Jurkat, Clone E6-1 (cell line): Measurements from ENCODE around the gene FOXN3.
A peak's percentile ranks its signal among the peaks of the same experiment; 100 is the strongest.

Experiments
- DNase-seq: peaks from one replicate; pipeline ENCODE4 v3.0.0-alpha.2; 2011; ENCODE audit warnings: low read depth, low spot score
- H3K4me3 ChIP-seq: 2 replicates; pipeline ENCODE4 v1.5.1; 2011; ENCODE audit warnings: mild to moderate bottlenecking, low read length, control low read depth, moderate library complexity

The FOXN3 gene

GRCh38 chr14:89350152-89350551 is 66.9 kb downstream of the FOXN3 start:
- H3K4me3 ChIP-seq = no peak overlapping the region
- no peak for DNase-seq

GRCh38 chr14:89349171-89350008 is 67.6 kb downstream of the FOXN3 start:
- peak; percentile 78 for DNase-seq
- H3K4me3 ChIP-seq = no peak overlapping the region

GRCh38 chr14:89348722-89349121 is 68.3 kb downstream of the FOXN3 start:
- DNase-seq = no peak
- no peak overlapping the region for H3K4me3 ChIP-seq

- DNase-seq = no peak
- H3K4me3 ChIP-seq = no peak overlapping the region
Measured at GRCh38 chr14:89347885-89348284, 69.1 kb downstream of the FOXN3 start.

GRCh38 chr14:89344920-89345254 is 72.1 kb downstream of the FOXN3 start:
- no peak overlapping the region for H3K4me3 ChIP-seq
- no peak for DNase-seq

- H3K4me3 ChIP-seq = no peak overlapping the region
- no peak for DNase-seq
Measured at GRCh38 chr14:89343356-89343755, 73.7 kb downstream of the FOXN3 start.

- no peak for DNase-seq
- no peak overlapping the region for H3K4me3 ChIP-seq
Measured at GRCh38 chr14:89342049-89342448, 75.0 kb downstream of the FOXN3 start.

- no peak overlapping the region for H3K4me3 ChIP-seq
- no peak for DNase-seq
Measured at GRCh38 chr14:89340200-89341181, 76.5 kb downstream of the FOXN3 start.

- no peak overlapping the region for H3K4me3 ChIP-seq
- no peak for DNase-seq
Measured at GRCh38 chr14:89339579-89339978, 77.5 kb downstream of the FOXN3 start.

GRCh38 chr14:89339158-89339557 is 77.9 kb downstream of the FOXN3 start:
- H3K4me3 ChIP-seq = no peak overlapping the region
- no peak for DNase-seq

GRCh38 chr14:89336338-89336737 is 80.7 kb downstream of the FOXN3 start:
- H3K4me3 ChIP-seq = no peak overlapping the region
- no peak for DNase-seq

GRCh38 chr14:89332031-89332430 is 85.0 kb downstream of the FOXN3 start:
- no peak overlapping the region for H3K4me3 ChIP-seq
- DNase-seq = no peak

GRCh38 chr14:89331398-89331797 is 85.6 kb downstream of the FOXN3 start:
- no peak overlapping the region for H3K4me3 ChIP-seq
- no peak for DNase-seq

GRCh38 chr14:89330236-89331002 is 86.6 kb downstream of the FOXN3 start:
- DNase-seq = no peak
- no peak overlapping the region for H3K4me3 ChIP-seq

GRCh38 chr14:89327771-89328212 is 89.2 kb downstream of the FOXN3 start:
- no peak for DNase-seq
- H3K4me3 ChIP-seq = no peak overlapping the region

- no peak overlapping the region for H3K4me3 ChIP-seq
- DNase-seq = no peak
Measured at GRCh38 chr14:89325959-89326358, 91.1 kb downstream of the FOXN3 start.

GRCh38 chr14:89325299-89325883 is 91.6 kb downstream of the FOXN3 start:
- DNase-seq = no peak
- no peak overlapping the region for H3K4me3 ChIP-seq

GRCh38 chr14:89324501-89325298 is 92.3 kb downstream of the FOXN3 start:
- no peak overlapping the region for H3K4me3 ChIP-seq
- DNase-seq = peak; percentile 52
